GM18526 (cell line): ENCODE results near the gene NFIC.

ENCODE experiments used
- POLR2A ChIP-seq: IDR thresholded peaks from 3 replicates; pipeline ENCODE4 v1.6.1; 2011; ENCODE audit not compliant: insufficient read length; ENCODE audit errors: extremely low read depth

The NFIC gene

GRCh38 chr19:3470500-3471128, 104.2 kb downstream of the NFIC start:
- TF ChIP-seq POLR2A: no peak

GRCh38 chr19:3471954-3472655, 105.7 kb downstream of the NFIC start:
- TF ChIP-seq POLR2A: no peak

GRCh38 chr19:3474010-3474409, 107.6 kb downstream of the NFIC start:
- no peak for TF ChIP-seq POLR2A

- TF ChIP-seq POLR2A: no peak
These were observed 108.2 kb downstream of the NFIC start for GRCh38 chr19:3474614-3475013.

- no peak for TF ChIP-seq POLR2A
These were observed 109.1 kb downstream of the NFIC start for GRCh38 chr19:3475449-3475848.

GRCh38 chr19:3476830-3477229, 110.4 kb downstream of the NFIC start:
- TF ChIP-seq POLR2A: no peak

GRCh38 chr19:3477506-3477905, 111.1 kb downstream of the NFIC start:
- no peak for TF ChIP-seq POLR2A

GRCh38 chr19:3477951-3478350, 111.6 kb downstream of the NFIC start:
- TF ChIP-seq POLR2A: no peak

GRCh38 chr19:3478409-3479176, 112.2 kb downstream of the NFIC start:
- no peak for TF ChIP-seq POLR2A

- TF ChIP-seq POLR2A: no peak
These were observed 112.9 kb downstream of the NFIC start for GRCh38 chr19:3479177-3479833.

GRCh38 chr19:3479834-3480215, 113.4 kb downstream of the NFIC start:
- no peak for TF ChIP-seq POLR2A

GRCh38 chr19:3480383-3481091, 114.2 kb downstream of the NFIC start, which contains the start of gene SMIM24:
Gene SMIM24, minus strand, starts transcription at chr19:3480525. Its CDS starts 62 bp downstream, at chr19:3480463.
- TF ChIP-seq POLR2A: no peak

GRCh38 chr19:3481241-3482090, 115.1 kb downstream of the NFIC start:
- TF ChIP-seq POLR2A: no peak
